Measurements from ENCODE around the gene DOCK7.
A peak's percentile ranks its signal among the peaks of the same experiment; 100 is the strongest.

The DOCK7 gene

DNA sequence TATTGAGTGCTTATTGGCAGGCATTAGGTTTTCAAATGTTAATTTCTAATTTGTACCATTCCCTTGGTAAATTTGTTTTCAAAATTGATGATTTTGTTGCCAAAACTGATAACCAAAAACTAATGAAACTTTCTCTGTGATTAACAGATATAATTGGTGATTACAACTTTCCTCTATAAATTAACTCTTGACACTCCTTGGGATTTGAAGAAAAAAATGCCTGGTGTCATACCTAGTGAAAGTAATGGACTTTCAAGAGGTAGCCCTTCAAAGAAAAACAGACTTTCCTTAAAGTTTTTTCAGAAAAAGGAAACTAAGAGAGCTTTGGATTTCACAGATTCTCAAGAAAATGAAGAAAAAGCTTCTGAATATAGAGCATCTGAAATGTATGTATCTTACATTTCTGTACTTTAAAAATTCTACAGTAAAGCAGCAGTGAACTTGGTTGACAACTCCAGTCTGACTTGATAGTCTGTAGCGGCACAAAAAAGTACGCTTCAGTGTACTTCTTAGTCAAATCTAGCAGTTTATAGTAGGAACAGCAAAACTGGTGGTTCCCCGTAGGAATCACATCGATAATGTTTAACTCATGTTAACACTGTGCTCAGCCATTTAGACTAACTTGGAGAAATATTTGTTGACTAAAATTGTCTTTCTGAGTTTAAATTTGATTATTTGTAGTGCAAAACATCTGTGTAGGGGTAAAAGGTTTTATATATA is 248.4 kb downstream of the DOCK7 start:
- TF ChIP-seq, protein P1, sequence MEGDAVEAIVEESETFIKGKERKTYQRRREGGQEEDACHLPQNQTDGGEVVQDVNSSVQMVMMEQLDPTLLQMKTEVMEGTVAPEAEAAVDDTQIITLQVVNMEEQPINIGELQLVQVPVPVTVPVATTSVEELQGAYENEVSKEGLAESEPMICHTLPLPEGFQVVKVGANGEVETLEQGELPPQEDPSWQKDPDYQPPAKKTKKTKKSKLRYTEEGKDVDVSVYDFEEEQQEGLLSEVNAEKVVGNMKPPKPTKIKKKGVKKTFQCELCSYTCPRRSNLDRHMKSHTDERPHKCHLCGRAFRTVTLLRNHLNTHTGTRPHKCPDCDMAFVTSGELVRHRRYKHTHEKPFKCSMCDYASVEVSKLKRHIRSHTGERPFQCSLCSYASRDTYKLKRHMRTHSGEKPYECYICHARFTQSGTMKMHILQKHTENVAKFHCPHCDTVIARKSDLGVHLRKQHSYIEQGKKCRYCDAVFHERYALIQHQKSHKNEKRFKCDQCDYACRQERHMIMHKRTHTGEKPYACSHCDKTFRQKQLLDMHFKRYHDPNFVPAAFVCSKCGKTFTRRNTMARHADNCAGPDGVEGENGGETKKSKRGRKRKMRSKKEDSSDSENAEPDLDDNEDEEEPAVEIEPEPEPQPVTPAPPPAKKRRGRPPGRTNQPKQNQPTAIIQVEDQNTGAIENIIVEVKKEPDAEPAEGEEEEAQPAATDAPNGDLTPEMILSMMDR (IDR thresholded peaks at IDR 0.05; ENCODE audit: low read depth, low read length) = no peak
- H3K4me3 ChIP-seq (ENCODE audit: low read depth, low read length) = no peak overlapping the region

DNA sequence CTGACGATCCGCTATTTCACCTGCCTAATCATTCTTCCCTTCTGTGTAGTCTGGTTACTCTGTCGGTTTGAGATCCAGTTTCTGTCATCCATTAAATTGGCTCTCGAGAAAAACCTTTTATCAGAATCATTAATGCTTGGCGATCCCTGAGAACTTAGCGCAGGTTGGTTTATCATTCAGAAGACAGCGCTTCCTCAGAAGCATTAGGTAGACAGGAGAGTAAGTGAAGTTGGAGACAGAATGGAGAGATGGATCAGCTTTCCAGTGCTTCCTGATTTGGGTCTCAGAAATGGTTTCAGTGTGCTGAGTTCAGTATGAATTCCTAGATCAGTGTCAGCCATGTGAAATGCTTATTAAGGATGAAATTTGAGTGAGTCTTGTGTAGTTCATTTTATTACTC is 250.0 kb downstream of the DOCK7 start:
- TF ChIP-seq, protein P1 (IDR thresholded peaks at IDR 0.05; ENCODE audit: low read depth, low read length) = no peak
- peak overlapping the region; percentile 94 for H3K4me3 ChIP-seq (ENCODE audit: low read depth, low read length)

DNA sequence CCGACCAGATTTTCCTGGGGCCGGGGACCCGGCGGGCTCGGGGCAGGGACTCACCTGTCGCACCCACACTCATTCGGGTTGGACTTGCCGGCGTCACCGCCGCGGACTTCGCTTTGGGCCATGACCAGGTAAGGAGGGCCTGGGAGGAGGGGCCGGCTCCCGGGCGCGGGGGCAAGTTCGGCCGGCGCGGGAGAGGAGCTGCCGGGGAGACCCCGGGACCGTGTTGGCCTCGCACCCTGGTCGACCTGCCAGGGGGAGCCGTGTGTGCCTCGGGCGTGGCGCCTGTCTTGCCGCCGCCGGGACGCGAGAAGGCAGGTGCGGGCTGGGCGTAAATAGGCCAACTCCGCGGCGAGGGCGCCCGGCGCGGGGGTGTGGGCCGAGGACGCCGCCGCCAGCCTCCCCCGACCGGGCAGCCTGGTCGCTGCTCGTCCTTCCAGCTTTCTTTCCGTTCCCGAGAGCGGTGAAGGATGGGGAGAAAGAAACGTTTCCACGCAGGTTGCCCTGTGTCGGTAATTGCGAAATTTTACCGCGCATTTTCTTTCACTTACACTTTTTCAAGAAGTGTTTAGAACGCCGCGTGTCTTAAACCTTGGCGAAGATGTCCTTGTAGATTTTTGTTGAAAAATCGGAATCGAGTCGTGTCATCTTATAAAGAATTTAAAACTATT is 250.8 kb downstream of the DOCK7 start:
- peak overlapping the region; percentile 94 for H3K4me3 ChIP-seq (ENCODE audit: low read depth, low read length)
- TF ChIP-seq, protein P1 (IDR thresholded peaks at IDR 0.05; ENCODE audit: low read depth, low read length) = no peak

DNA sequence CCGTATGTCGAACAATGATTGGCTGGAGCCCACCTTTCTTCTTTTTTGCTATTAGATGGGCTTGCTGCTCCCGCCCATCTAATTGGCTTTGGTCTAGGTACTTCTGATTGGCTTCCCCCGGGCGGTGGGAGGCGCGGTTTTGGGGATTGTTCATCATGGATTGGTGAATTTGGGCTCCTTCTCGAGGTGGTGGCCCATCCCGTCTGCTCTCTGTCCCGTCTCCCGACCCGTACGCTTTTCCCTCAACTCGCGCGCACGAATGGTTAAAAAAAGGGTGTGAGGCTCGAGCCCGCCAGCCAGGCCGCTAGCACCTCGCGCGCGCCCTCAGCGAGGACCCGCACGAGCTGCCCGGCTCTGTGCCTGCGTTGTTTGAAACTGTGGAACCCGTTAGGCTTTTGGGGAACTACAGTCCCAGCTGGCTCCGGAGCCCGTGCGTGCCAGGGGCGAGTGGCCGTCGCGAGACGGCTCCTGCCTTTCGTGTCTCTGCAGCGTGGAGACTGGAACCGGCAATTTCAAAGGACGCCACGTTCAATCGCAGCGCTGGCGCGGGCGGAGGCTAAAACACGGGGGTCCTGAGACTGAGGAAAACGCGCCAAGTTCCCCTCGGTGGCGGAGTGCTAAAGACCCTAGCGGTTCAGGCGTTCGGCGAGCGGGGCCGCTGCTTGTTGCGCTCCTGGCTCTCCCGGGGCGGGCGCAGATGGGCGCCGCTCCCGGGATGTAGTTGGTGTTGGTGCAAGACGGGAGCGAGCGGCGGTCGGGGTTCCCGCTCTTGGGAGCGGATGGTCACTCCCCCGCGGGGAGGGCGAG is 251.5 kb downstream of the DOCK7 start, which contains the start of gene USP1:
USP1 (plus strand) TSS at position 584 of the 807 bp plus-strand sequence. CDS start 2,819 bp downstream, outside the sequence.
- TF ChIP-seq, protein P1 (IDR thresholded peaks at IDR 0.05; ENCODE audit: low read depth, low read length) = no peak
- H3K4me3 ChIP-seq (ENCODE audit: low read depth, low read length) = peak within 1 kb of the TSS; percentile 94

DNA sequence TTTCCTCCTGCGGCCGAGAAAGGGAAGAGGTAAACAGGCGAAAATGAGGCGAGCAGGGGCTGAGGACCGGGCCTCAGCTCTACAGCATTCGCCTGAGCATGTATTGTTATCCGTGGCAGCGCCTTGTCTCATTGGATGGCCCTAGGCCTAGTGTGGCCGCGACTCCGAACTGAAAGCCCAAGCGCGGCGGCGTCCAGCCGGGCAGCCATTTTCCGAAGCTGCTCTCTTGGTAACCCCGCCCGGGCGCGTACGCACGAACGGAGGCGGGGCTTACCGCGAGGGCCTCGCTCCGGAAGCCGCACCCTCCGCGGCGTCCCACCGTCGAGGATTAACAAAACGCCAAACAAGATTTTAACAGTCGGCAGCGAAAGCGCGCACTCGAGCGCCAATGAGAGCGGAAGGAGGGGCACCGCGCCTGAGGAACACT is 252.1 kb downstream of the DOCK7 start:
- peak overlapping the region; percentile 94 for H3K4me3 ChIP-seq (ENCODE audit: low read depth, low read length)
- TF ChIP-seq, protein P1 (IDR thresholded peaks at IDR 0.05; ENCODE audit: low read depth, low read length) = no peak

DNA sequence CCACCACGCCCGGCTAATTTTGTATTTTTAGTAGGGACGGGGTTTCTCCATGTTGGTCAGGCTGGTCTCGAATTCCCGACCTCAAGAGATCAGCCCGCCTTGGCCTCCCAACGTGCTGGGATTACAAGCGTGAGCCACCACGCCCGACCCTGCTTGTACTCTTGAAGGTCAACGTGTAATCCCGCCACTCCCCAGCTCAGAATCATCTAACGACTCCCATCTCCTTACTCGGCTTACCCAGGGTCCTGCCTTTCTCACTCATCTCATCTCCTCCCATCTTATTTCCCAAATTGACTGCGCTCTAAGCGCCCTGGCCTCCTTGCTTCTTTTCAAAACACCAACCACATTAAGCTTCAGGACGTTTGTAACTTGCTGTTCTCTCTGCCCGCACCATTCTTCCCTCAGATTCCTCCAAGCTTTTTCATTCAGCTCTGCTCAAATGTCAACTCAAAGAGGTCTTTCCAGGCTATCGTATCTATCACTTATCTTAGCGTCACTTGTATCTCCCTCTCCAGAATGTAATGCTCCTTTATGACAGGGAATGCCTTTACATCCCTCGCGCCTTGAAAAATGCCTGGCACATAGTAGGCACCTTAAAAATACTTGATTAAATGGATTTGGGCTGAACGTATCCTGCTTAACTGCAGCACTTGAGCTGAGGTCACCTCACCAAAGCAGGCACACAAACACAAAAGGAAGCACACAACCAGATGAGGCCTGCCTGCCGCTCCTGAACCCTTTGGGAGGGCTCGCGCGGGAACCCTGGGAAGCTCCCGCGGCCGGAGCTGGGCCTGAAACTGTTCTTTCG is 252.8 kb downstream of the DOCK7 start:
- TF ChIP-seq, protein P1 (IDR thresholded peaks at IDR 0.05; ENCODE audit: low read depth, low read length) = no peak
- H3K4me3 ChIP-seq (ENCODE audit: low read depth, low read length) = peak overlapping the region; percentile 94

Measured in WI38 (cell line).